ENCODE results near the gene SEMA6A.
"Not testable (repeated sequence)": the region's sequence is repeated elsewhere in the genome, so short reads cannot be mapped to it uniquely, and the experiment has no call there.

Gene SEMA6A

GRCh38 chr5:116553366-116553765 lies 21.3 kb downstream of the SEMA6A start:
- DNase-seq (ENCODE audit: low read depth): no peak

- no peak for DNase-seq (ENCODE audit: low read depth)
Observed at GRCh38 chr5:116550082-116550481, 24.5 kb downstream of the SEMA6A start.

GRCh38 chr5:116546743-116547124 lies 27.9 kb downstream of the SEMA6A start:
- no peak for DNase-seq (ENCODE audit: low read depth)

GRCh38 chr5:116546033-116546742 lies 28.4 kb downstream of the SEMA6A start:
- no peak for DNase-seq (ENCODE audit: low read depth)

DNA sequence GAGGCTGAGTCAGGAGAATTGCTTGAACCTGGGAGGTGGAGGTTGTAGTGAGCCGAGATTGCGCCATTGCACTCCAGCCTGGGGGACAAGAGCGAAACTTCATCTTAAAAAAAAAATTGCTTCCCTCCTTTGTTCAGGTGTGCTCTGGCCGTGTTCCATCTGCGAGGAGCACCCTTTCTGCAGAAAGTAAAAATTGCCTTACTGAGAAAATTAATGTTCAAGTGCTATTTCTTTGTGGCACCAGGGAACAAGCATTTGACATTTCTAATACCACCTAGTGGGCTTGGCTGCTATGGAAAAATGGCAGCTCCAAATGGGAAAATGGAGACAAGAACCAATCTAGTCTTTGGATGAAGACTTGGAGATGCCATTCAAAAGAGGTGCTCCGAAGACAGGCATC lies 29.2 kb downstream of the SEMA6A start:
- DNase-seq (ENCODE audit: low read depth): not testable (repeated sequence)

DNA sequence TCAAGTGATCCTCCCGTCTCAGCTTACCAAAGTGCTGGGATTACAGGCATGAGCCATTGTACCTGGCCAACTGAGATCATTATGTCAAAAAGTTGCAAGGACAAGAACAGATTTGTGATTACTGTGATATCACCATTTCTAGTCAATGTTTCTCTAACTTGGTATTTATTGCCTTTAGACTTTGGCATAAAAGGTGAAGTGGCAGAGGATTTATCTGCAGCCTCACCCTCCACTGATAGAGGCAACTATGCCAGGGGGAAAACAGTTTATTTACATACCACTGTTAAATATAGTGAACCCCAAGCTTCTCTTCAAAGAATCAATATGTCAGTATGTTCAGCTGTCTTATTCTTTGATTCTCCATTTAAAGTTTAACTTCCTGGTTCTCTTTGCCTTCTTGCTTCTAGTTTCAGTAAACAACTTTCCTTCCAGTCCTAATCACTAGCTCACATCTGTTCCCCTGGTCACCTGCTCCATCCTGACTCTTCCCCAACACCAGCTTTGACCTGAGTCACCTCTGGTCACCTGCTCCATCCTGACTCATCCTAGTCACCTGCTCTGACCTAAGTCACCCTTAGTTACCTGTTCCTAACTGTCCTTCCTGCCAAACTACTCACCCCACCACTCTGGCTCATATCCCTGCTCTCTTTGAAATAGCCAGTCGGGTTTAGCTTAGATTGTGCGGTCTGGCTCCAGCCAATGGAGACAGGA lies 29.9 kb downstream of the SEMA6A start:
- DNase-seq (ENCODE audit: low read depth): no peak

- no peak for DNase-seq (ENCODE audit: low read depth)
Observed at GRCh38 chr5:116543501-116543900, 31.1 kb downstream of the SEMA6A start.

DNA sequence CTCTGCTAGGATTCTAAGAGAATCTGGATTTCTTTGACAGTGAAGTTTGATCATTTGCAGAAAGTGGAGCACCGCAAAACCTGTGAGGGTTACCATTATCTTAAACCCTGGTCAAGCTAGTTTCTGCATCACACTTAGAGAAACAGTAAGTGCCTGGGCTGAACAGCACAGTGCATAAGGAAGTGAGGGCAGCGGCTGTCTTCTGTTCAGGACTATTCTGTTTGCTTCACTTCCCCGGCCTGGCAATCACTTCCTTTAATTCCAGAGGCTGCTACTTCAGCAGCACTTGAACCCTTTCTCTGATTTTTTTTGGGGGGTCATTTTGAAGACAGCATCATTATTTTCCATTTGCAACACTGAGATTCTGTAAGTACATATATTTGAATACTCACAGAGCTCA lies 32.0 kb downstream of the SEMA6A start:
- DNase-seq (ENCODE audit: low read depth): no peak

DNA sequence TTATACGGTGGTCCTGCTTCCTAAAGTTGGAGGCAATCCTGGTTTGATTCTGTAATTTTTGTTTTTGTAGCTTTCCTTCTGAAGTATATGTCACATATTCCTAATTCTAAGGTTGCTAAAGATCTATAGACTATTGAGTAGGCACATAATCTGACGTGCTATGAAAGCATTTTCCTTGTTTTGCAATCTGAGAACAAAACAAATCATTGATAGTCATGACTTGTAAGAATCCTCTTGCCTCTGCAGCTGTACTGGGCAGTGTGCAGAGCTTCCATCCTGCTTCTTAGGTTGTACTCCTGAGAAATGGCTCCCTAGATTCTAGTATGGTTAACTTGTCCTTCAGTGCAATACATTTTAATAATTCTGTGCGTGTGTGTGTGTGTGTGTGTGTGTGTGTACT lies 35.4 kb downstream of the SEMA6A start:
- DNase-seq (ENCODE audit: low read depth): no peak

DNA sequence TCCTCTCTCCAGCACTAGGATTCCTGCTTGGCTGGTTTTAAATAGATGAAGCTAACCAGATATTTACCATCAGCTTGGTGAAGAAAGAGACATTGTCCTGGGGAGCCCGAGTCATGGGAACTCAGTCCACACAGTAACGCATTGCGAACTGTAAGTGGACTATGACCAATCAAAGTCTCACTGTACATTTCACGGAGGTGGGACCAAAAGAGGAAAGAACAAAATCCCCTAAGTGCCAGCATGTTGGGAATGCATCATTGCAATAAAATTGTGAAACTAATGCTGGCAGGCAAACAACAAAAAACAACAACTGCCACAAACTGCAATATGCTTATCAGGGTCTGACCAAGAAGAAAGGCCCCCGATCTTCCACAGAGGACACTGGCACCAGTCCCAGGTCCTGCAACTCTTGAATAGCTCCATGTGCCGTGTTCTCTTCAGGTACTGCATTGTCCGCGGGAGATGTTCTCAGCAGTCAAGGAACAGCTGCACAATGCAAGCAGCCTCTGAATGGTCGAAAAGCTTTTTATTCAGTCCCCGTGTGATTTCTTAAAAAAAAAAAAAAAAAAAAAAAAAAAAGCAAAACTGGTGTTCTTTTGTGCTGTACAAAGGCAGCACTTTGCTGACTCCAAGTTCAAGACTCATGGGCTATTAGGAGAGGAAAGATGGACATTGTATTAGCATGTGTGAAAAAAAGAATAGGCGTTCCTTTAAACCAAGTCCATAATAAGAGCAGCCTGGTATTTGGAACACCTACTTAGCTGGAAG lies 38.1 kb downstream of the SEMA6A start:
- DNase-seq (ENCODE audit: low read depth): no peak

DNA sequence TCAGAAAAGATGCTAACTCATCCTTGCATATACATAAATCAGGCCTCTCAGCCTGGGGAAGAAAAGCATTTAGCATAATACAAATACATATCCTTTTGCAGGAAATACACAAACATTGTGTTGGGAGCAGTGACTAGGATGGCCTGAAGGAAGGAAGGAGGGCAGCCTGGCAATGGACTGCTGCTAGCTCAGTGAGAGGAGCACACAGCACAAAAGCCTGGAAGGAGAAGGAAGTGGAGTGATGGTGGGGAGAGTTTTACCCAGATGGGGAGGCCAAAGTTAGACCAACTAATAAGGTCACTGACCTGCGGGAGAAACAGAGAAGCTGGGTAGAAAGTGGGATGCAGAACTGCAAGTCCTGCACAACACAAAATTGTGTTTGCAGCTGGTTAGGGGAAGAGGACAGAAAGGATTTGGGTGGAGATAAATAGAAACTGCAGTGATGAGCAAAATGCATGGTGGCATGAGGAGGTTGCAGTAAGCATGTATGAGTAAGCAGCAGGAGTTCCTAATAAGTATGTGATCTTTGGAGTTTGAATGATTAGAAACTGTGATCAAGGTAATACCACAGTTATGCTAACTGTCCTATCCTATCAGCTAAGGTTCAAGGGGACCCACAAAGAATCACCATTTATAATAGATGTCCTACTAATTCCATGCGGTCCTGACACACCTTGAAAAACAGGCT lies 39.5 kb downstream of the SEMA6A start:
- no peak for DNase-seq (ENCODE audit: low read depth)

DNA sequence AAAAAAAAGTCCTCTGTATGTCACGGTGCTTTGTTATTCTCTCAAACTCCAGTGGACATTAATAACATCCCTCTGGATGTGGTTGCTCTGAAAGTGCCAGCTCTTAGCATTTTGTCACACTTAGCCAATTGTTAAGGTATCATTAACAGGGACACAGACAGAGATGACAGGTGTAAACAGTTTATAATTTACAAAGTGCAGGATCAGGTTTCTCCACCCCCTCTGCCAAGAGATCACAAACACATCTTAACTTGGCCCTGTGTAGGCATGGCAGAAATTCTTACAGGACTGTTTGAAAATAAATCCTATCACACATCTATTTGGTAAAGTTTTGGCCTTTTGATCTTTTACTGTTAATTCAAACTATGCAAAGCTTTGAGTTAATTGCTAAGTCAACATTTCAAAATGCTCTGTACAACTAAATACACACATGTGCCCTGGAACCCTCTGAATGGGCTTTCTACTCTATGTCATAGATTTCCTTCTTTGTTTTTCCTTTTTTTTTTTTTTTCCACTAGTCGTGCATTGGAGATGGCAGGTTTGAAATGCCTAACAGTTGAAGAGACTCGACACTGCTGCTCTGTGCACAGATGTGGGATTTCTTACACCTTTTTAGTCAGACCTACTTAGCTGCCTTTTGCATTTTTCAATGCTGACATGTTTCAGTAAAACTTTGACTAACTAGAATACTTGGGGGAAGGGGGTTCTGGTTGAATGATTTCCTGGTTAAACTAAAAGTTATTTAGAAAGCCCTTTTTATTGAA lies 41.7 kb downstream of the SEMA6A start:
- DNase-seq (ENCODE audit: low read depth): no peak

GRCh38 chr5:116531635-116532034 lies 43.0 kb downstream of the SEMA6A start:
- DNase-seq (ENCODE audit: low read depth): no peak

- DNase-seq (ENCODE audit: low read depth): no peak
Observed at GRCh38 chr5:116531117-116531516, 43.5 kb downstream of the SEMA6A start.

DNA sequence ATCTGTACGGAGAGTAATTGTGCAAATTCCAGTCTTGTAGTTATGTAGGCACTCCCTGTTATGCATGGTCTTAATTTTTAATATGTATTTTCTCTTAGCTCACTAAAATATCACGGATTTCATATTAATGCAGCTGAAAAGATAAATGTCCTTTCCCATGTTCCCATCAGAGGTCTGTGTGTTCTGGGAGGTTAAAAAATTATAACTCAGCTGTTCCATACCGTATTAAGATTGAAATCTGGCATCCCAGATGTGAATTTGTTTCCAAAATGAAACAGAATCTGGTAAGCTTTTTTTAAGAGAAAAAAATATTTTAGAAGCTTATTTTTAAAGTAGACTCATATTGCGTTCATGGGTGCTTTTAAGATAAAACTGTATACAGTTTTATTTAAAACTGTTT lies 44.3 kb downstream of the SEMA6A start:
- no peak for DNase-seq (ENCODE audit: low read depth)

- DNase-seq (ENCODE audit: low read depth): no peak
Observed at GRCh38 chr5:116529615-116530014, 45.0 kb downstream of the SEMA6A start.

- no peak for DNase-seq (ENCODE audit: low read depth)
Observed at GRCh38 chr5:116528519-116529234, 45.9 kb downstream of the SEMA6A start.

- no peak for DNase-seq (ENCODE audit: low read depth)
Observed at GRCh38 chr5:116527582-116527981, 47.0 kb downstream of the SEMA6A start.

- DNase-seq (ENCODE audit: low read depth): no peak
Observed at GRCh38 chr5:116525674-116526073, 48.9 kb downstream of the SEMA6A start.

- DNase-seq (ENCODE audit: low read depth): no peak
Observed at GRCh38 chr5:116524966-116525365, 49.7 kb downstream of the SEMA6A start.

All from stimulated activated CD8-positive, alpha-beta memory T cell treated with anti-CD3 and anti-CD28 coated beads, Interleukin-12 subunit alpha, Interleukin-12 subunit beta, amount 100 ng/mL, for 4 hours (primary cell).